ENCODE results near the gene BARX1.
"Not testable (repeated sequence)": the region's sequence is repeated elsewhere in the genome, so short reads cannot be mapped to it uniquely, and the experiment has no call there.

The BARX1 gene

GRCh38 chr9:93975262-93975661, 20.1 kb upstream of the BARX1 start:
- no peak overlapping the region for H3K27ac ChIP-seq (ENCODE audit: low read length)
- H3K9me3 ChIP-seq (ENCODE audit: insufficient read depth, low read length), result no peaks in the 10 kb centered on the region
- H3K4me1 ChIP-seq (ENCODE audit: low read length), result no peaks in the 10 kb centered on the region
- no peaks in the 10 kb centered on the region for H4K20me1 ChIP-seq (ENCODE audit: insufficient read depth, low read length)
- TF ChIP-seq, protein P1, sequence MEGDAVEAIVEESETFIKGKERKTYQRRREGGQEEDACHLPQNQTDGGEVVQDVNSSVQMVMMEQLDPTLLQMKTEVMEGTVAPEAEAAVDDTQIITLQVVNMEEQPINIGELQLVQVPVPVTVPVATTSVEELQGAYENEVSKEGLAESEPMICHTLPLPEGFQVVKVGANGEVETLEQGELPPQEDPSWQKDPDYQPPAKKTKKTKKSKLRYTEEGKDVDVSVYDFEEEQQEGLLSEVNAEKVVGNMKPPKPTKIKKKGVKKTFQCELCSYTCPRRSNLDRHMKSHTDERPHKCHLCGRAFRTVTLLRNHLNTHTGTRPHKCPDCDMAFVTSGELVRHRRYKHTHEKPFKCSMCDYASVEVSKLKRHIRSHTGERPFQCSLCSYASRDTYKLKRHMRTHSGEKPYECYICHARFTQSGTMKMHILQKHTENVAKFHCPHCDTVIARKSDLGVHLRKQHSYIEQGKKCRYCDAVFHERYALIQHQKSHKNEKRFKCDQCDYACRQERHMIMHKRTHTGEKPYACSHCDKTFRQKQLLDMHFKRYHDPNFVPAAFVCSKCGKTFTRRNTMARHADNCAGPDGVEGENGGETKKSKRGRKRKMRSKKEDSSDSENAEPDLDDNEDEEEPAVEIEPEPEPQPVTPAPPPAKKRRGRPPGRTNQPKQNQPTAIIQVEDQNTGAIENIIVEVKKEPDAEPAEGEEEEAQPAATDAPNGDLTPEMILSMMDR (IDR thresholded peaks at IDR 0.05; ENCODE audit: low read depth, low read length), result no peak
- TF ChIP-seq EZH2phosphoT487 (IDR thresholded peaks at IDR 0.05; ENCODE audit: low read depth), result no peak
- H3K4me3 ChIP-seq (ENCODE audit: low read length), result no peak overlapping the region
- H3K4me2 ChIP-seq (ENCODE audit: low read length), result no peak overlapping the region
- H3K9ac ChIP-seq (ENCODE audit: low read length), result no peak overlapping the region
- H2AFZ ChIP-seq (ENCODE audit: low read depth, low read length), result no peak overlapping the region
- no peaks in the 10 kb centered on the region for H3K79me2 ChIP-seq (ENCODE audit: low read length)
- H3K27me3 ChIP-seq (ENCODE audit: low read depth, low read length), result no peaks in the 10 kb centered on the region
- H3K36me3 ChIP-seq (replicated peaks; ENCODE audit: low read depth, low read length), result no peaks in the 10 kb centered on the region

- Histone ChIP-seq H3K36me3 (replicated peaks; ENCODE audit: low read depth, low read length) (no peaks in the 10 kb centered on the region), H2AFZ (ENCODE audit: low read depth, low read length) (no peak overlapping the region), H3K9me3 (ENCODE audit: insufficient read depth, low read length) (no peaks in the 10 kb centered on the region), H4K20me1 (ENCODE audit: insufficient read depth, low read length) (no peaks in the 10 kb centered on the region), H3K9ac (ENCODE audit: low read length) (no peak overlapping the region), H3K4me3 (ENCODE audit: low read length) (no peak overlapping the region), H3K4me1 (ENCODE audit: low read length) (no peaks in the 10 kb centered on the region), H3K79me2 (ENCODE audit: low read length) (no peaks in the 10 kb centered on the region), H3K27ac (ENCODE audit: low read length) (no peak overlapping the region), H3K4me2 (ENCODE audit: low read length) (no peak overlapping the region), H3K27me3 (ENCODE audit: low read depth, low read length) (no peaks in the 10 kb centered on the region)
- TF ChIP-seq, protein P1 (IDR thresholded peaks at IDR 0.05; ENCODE audit: low read depth, low read length), result no peak
- TF ChIP-seq EZH2phosphoT487 (IDR thresholded peaks at IDR 0.05; ENCODE audit: low read depth), result no peak
Observed at GRCh38 chr9:93974151-93974550, 19.0 kb upstream of the BARX1 start.

- H4K20me1 ChIP-seq (ENCODE audit: insufficient read depth, low read length); H3K79me2 ChIP-seq (ENCODE audit: low read length); H3K4me2 ChIP-seq (ENCODE audit: low read length); H3K9me3 ChIP-seq (ENCODE audit: insufficient read depth, low read length); H3K9ac ChIP-seq (ENCODE audit: low read length); H3K27me3 ChIP-seq (ENCODE audit: low read depth, low read length); H3K27ac ChIP-seq (ENCODE audit: low read length); H3K36me3 ChIP-seq (replicated peaks; ENCODE audit: low read depth, low read length); H3K4me1 ChIP-seq (ENCODE audit: low read length); H2AFZ ChIP-seq (ENCODE audit: low read depth, low read length); H3K4me3 ChIP-seq (ENCODE audit: low read length): not testable (repeated sequence)
Observed at GRCh38 chr9:93972655-93973054, 17.5 kb upstream of the BARX1 start.

DNA sequence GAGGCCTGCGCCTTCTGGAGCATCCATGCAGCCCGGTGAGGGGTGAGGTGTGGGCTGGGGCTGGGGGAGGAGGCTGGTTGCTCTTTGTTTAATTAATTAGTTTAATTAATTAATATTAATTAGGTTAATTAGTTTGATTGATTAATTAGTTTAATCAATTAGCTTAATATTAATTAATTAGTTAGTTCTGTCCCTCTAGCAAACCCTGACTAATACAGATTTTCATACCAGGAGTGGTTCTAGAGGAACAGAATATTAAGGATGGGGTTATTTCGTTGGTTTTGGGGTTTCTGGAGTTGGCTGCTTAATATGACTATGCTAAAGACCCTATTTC, 14.1 kb upstream of the BARX1 start:
- no peaks in the 10 kb centered on the region for H4K20me1 ChIP-seq (ENCODE audit: insufficient read depth, low read length)
- H3K9ac ChIP-seq (ENCODE audit: low read length), result no peak overlapping the region
- H3K9me3 ChIP-seq (ENCODE audit: insufficient read depth, low read length), result no peaks in the 10 kb centered on the region
- H3K27ac ChIP-seq (ENCODE audit: low read length), result no peak overlapping the region
- no peak overlapping the region for H3K4me2 ChIP-seq (ENCODE audit: low read length)
- no peak for TF ChIP-seq EZH2phosphoT487 (IDR thresholded peaks at IDR 0.05; ENCODE audit: low read depth)
- TF ChIP-seq, protein P1 (IDR thresholded peaks at IDR 0.05; ENCODE audit: low read depth, low read length), result no peak
- H3K27me3 ChIP-seq (ENCODE audit: low read depth, low read length), result no peaks in the 10 kb centered on the region
- H2AFZ ChIP-seq (ENCODE audit: low read depth, low read length), result no peak overlapping the region
- no peaks in the 10 kb centered on the region for H3K4me1 ChIP-seq (ENCODE audit: low read length)
- H3K4me3 ChIP-seq (ENCODE audit: low read length), result no peak overlapping the region
- no peaks in the 10 kb centered on the region for H3K36me3 ChIP-seq (replicated peaks; ENCODE audit: low read depth, low read length)
- H3K79me2 ChIP-seq (ENCODE audit: low read length), result no peaks in the 10 kb centered on the region

Measured in OCI-LY3 (cell line).